ENCODE results near the gene SMG6. TPM values are rescaled to one million over a fixed set of nuclear protein-coding genes. Genes with fewer than 3 reads are reported as not detected.
"Not testable (repeated sequence)": the region's sequence is repeated elsewhere in the genome, so short reads cannot be mapped to it uniquely, and the experiment has no call there.

The SMG6 gene
- total and polyA plus RNA-seq, 7 donors: 11.1 to 38.8 (median 22.9) TPM

DNA sequence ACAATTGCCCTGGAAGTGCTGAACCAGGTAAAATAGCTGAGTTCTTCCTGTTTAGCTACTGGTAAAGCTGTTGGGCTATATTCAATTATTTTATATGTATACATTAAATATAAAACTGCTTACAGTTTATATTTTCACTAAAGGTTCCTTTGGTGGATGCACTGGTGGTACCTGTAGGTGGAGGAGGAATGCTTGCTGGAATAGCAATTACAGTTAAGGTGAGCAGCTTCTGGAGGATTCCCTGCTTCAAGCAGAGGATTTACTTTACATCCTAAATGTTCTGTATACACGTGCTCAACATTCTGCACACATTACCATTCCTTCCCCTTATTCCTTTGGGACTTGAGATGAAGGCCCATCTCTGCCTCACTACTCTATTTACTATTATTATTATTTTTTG lies 17.8 kb upstream of the SMG6 start:
- intact Hi-C loops (cut with DNase I): no loop called here
- H3K27ac ChIP-seq: no peak overlapping the region
- peaks cover 18 to 70% (median 37%) of the 10 kb centered on the region in 4 donors for H3K36me3 ChIP-seq
- DNase-seq: no peak
- no peak overlapping the region for H3K4me3 ChIP-seq
- H3K4me1 ChIP-seq: no peaks in the 10 kb centered on the region
- H3K9me3 ChIP-seq: no peaks in the 10 kb centered on the region
- no peaks in the 10 kb centered on the region for H3K27me3 ChIP-seq
- TF ChIP-seq CTCF (IDR thresholded peaks at IDR 0.05) (no peak), EP300 (IDR thresholded peaks at IDR 0.05) (no peak), POLR2A (IDR thresholded peaks at IDR 0.05) (no peak), POLR2AphosphoS5 (IDR thresholded peaks at IDR 0.05) (no peak)
- 44 to 63% methylated on average over 1 of the region's 1 CpG for WGBS, 2 donors

DNA sequence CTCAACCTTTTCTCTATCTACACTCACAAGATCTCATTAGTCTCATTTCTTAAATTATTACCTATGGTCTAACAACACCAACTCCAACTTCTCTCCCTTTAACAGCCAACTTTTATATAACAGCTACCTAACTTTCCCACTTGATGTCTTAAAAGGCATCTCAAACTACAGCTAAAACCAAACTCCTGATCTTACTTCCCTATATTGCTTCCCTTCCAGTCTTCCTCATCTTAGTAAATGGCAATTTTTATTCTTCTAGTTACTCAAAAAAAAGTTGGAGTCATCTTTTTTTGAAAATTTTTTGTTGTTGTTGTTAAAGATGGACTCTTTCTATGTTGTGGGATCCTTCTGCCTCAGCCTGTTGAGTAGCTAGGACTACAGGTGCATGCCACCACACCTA lies 15.5 kb upstream of the SMG6 start:
- intact Hi-C loops (cut with DNase I): no loop called here
- no peak for DNase-seq
- Histone ChIP-seq H3K27ac (no peak overlapping the region), H3K36me3 (peaks cover 11 to 47% (median 18%) of the 10 kb centered on the region in 4 donors), H3K9me3 (no peaks in the 10 kb centered on the region), H3K4me3 (no peak overlapping the region), H3K27me3 (no peaks in the 10 kb centered on the region), H3K4me1 (no peaks in the 10 kb centered on the region)
- no peak for TF ChIP-seq POLR2A (IDR thresholded peaks at IDR 0.05)
- no peak for TF ChIP-seq POLR2AphosphoS5 (IDR thresholded peaks at IDR 0.05)
- TF ChIP-seq EP300 (IDR thresholded peaks at IDR 0.05): no peak
- TF ChIP-seq CTCF (IDR thresholded peaks at IDR 0.05): no peak

DNA sequence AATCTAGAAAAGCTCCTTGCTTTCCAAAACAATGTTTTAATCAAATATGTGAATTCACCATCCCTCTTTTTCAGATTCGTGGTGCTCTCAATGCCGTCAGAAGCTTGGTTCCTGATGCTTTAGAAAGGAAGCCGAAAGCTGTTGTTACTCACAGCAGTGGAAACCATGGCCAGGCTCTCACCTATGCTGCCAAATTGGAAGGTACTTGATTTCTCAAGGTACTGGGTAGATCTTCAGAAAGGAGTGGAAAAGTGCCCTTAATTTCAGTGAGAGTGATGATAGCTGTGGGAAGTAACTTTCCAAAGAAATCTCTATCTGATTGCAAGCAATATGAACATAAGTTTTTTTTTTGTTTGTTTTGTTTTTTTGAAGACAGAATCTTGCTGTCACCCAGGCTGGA lies 14.2 kb upstream of the SMG6 start:
- Histone ChIP-seq H3K27ac (no peak overlapping the region), H3K36me3 (peaks cover 1 to 34% (median 5%) of the 10 kb centered on the region in 4 donors), H3K4me3 (no peak overlapping the region), H3K4me1 (no peaks in the 10 kb centered on the region), H3K9me3 (no peaks in the 10 kb centered on the region), H3K27me3 (no peaks in the 10 kb centered on the region)
- DNase-seq: no peak
- TF ChIP-seq POLR2AphosphoS5 (IDR thresholded peaks at IDR 0.05): no peak
- no peak for TF ChIP-seq POLR2A (IDR thresholded peaks at IDR 0.05)
- 91 to 98% methylated on average over 3 of the region's 3 CpGs for WGBS, 2 donors
- intact Hi-C loops (cut with DNase I): no loop called here

DNA sequence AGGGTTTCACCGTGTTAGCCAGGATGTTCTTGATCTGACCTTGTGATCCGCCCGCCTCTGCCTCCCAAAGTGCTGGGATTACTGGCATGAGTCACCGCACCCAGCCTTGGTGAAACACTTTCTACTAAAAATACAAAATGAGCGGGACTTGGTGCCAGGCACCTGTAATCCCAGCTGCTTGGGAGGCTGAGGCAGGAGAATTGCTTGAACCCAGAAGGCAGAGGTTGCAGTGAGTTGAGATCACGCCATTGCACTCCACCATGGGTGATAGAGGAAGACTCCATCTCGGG lies 13.3 kb upstream of the SMG6 start:
- 86 to 94% methylated on average over 7 of the region's 7 CpGs for WGBS, 2 donors
- H3K36me3 ChIP-seq: peaks cover 0 to 25% (median 3%) of the 10 kb centered on the region in 4 donors
- H3K4me1 ChIP-seq; H3K27me3 ChIP-seq; H3K27ac ChIP-seq; H3K9me3 ChIP-seq; DNase-seq; intact Hi-C loops (cut with DNase I); H3K4me3 ChIP-seq: not testable (repeated sequence)

GRCh38 chr17:2312736-2313135 lies 9.2 kb upstream of the SMG6 start:
- Histone ChIP-seq H3K27me3 (no peaks in the 10 kb centered on the region), H3K4me3 (no peak overlapping the region), H3K4me1 (no peaks in the 10 kb centered on the region), H3K36me3 (peaks cover 0 to under 1% (median 0%) of the 10 kb centered on the region in 4 donors), H3K9me3 (no peaks in the 10 kb centered on the region), H3K27ac (no peak overlapping the region)
- intact Hi-C loops (cut with DNase I): no loop called here
- DNase-seq: no peak
- 95 to 97% methylated on average over 5 of the region's 5 CpGs for WGBS, 2 donors
- TF ChIP-seq CTCF (IDR thresholded peaks at IDR 0.05): no peak
- TF ChIP-seq POLR2AphosphoS5 (IDR thresholded peaks at IDR 0.05): no peak
- no peak for TF ChIP-seq EP300 (IDR thresholded peaks at IDR 0.05)
- no peak for TF ChIP-seq POLR2A (IDR thresholded peaks at IDR 0.05)

- Histone ChIP-seq H3K27ac (no peak overlapping the region), H3K27me3 (no peaks in the 10 kb centered on the region), H3K4me3 (no peak overlapping the region), H3K36me3 (no peaks in the 10 kb centered on the region), H3K4me1 (peaks cover 0 to under 1% (median 0%) of the 10 kb centered on the region in 4 donors), H3K9me3 (no peaks in the 10 kb centered on the region)
- no peak for DNase-seq
- TF ChIP-seq EP300 (IDR thresholded peaks at IDR 0.05): no peak
- TF ChIP-seq POLR2AphosphoS5 (IDR thresholded peaks at IDR 0.05): no peak
- TF ChIP-seq CTCF (IDR thresholded peaks at IDR 0.05): no peak
- TF ChIP-seq POLR2A (IDR thresholded peaks at IDR 0.05): no peak
- intact Hi-C loops (cut with DNase I): no loop called here
- 63 to 77% methylated on average over 6 of the region's 6 CpGs for WGBS, 2 donors
Measured at GRCh38 chr17:2309338-2310154, 6.0 kb upstream of the SMG6 start.

Data from sigmoid colon (tissue), 7 donors.